Measurements from ENCODE around the gene TGM1.

TGM1 gene

GRCh38 chr14:24255931-24256711, 6.9 kb downstream of the TGM1 start:
- H3K4me3 ChIP-seq (ENCODE audit: low read depth, low read length), result no peak overlapping the region
- no peak overlapping the region for H3K4ac ChIP-seq (ENCODE audit: low read depth, low read length)
- no peak overlapping the region for H3K23ac ChIP-seq (ENCODE audit: low read length)
- no peak overlapping the region for H3K18ac ChIP-seq (ENCODE audit: low read length)
- no peak overlapping the region for H4K8ac ChIP-seq (ENCODE audit: low read depth, low read length)
- peaks cover 3 to 6% of the 10 kb centered on the region in 2 experiments for H3K4me1 ChIP-seq (ENCODE audit: control insufficient read depth in 1 of 2, insufficient read depth in 2 of 2, low read length in 2 of 2)
- no peak overlapping the region for H3K4me2 ChIP-seq (ENCODE audit: low read length)
- no peak overlapping the region for H3K27ac ChIP-seq (ENCODE audit: low read depth, low read length)
- peaks cover 3% of the 10 kb centered on the region for H3K79me1 ChIP-seq (ENCODE audit: low read length)
- H3K9me3 ChIP-seq (ENCODE audit: insufficient read depth, low read depth, low read length), result peaks cover 1% of the 10 kb centered on the region
- H2BK12ac ChIP-seq (ENCODE audit: low read length), result no peak overlapping the region
- no peak overlapping the region for H2AK5ac ChIP-seq (ENCODE audit: low read length)
- no peak overlapping the region for H4K91ac ChIP-seq (ENCODE audit: low read depth, low read length)
- no peak overlapping the region for H2AFZ ChIP-seq (ENCODE audit: insufficient read depth, low read length, poor library complexity)
- peaks cover 68 to 72% of the 10 kb centered on the region in 2 experiments for H3K36me3 ChIP-seq (ENCODE audit: control insufficient read depth in 1 of 2, insufficient read depth in 2 of 2, low read length in 2 of 2)
- no peak overlapping the region for H2BK120ac ChIP-seq (ENCODE audit: insufficient read depth, low read length, poor library complexity)
- H3K27me3 ChIP-seq (ENCODE audit: insufficient read depth, low read length), result no peaks in the 10 kb centered on the region
- H3K14ac ChIP-seq (ENCODE audit: low read length), result no peak overlapping the region
- H3K9ac ChIP-seq (ENCODE audit: low read length), result no peak overlapping the region
- no peak for DNase-seq
- WGBS (ENCODE audit: extremely low coverage, insufficient coverage, insufficient read length), result no CpG with 5 or more reads among the region's 12 CpGs
- no peak overlapping the region for H2BK5ac ChIP-seq (ENCODE audit: low read depth, low read length, poor library complexity)
- no peak overlapping the region for H4K12ac ChIP-seq (ENCODE audit: low read depth, low read length)
- no peaks in the 10 kb centered on the region for H3K79me2 ChIP-seq (ENCODE audit: control insufficient read depth, insufficient read depth, low read length, poor library complexity)

GRCh38 chr14:24255438-24255837, 7.5 kb downstream of the TGM1 start:
- no peak overlapping the region for H3K4me2 ChIP-seq (ENCODE audit: low read length)
- peaks cover 3 to 4% of the 10 kb centered on the region in 2 experiments for H3K4me1 ChIP-seq (ENCODE audit: control insufficient read depth in 1 of 2, insufficient read depth in 2 of 2, low read length in 2 of 2)
- no peak overlapping the region for H3K4me3 ChIP-seq (ENCODE audit: low read depth, low read length)
- H4K12ac ChIP-seq (ENCODE audit: low read depth, low read length), result no peak overlapping the region
- H2AK5ac ChIP-seq (ENCODE audit: low read length), result no peak overlapping the region
- H3K36me3 ChIP-seq (ENCODE audit: control insufficient read depth in 1 of 2, insufficient read depth in 2 of 2, low read length in 2 of 2), result peaks cover 65 to 70% of the 10 kb centered on the region in 2 experiments
- H3K23ac ChIP-seq (ENCODE audit: low read length), result no peak overlapping the region
- H2BK5ac ChIP-seq (ENCODE audit: low read depth, low read length, poor library complexity), result no peak overlapping the region
- H3K14ac ChIP-seq (ENCODE audit: low read length), result no peak overlapping the region
- peaks cover 3% of the 10 kb centered on the region for H3K79me1 ChIP-seq (ENCODE audit: low read length)
- no peak overlapping the region for H4K8ac ChIP-seq (ENCODE audit: low read depth, low read length)
- no peak overlapping the region for H3K9ac ChIP-seq (ENCODE audit: low read length)
- WGBS (ENCODE audit: extremely low coverage, insufficient coverage, insufficient read length), result no CpG with 5 or more reads among the region's 8 CpGs
- H3K79me2 ChIP-seq (ENCODE audit: control insufficient read depth, insufficient read depth, low read length, poor library complexity), result no peaks in the 10 kb centered on the region
- H2AFZ ChIP-seq (ENCODE audit: insufficient read depth, low read length, poor library complexity), result no peak overlapping the region
- no peak overlapping the region for H4K91ac ChIP-seq (ENCODE audit: low read depth, low read length)
- H3K9me3 ChIP-seq (ENCODE audit: insufficient read depth, low read depth, low read length), result peaks cover 1% of the 10 kb centered on the region
- no peak overlapping the region for H3K18ac ChIP-seq (ENCODE audit: low read length)
- no peak overlapping the region for H2BK120ac ChIP-seq (ENCODE audit: insufficient read depth, low read length, poor library complexity)
- H3K4ac ChIP-seq (ENCODE audit: low read depth, low read length), result no peak overlapping the region
- no peak overlapping the region for H2BK12ac ChIP-seq (ENCODE audit: low read length)
- no peaks in the 10 kb centered on the region for H3K27me3 ChIP-seq (ENCODE audit: insufficient read depth, low read length)
- no peak overlapping the region for H3K27ac ChIP-seq (ENCODE audit: low read depth, low read length)
- DNase-seq, result no peak

GRCh38 chr14:24254630-24255392, 8.2 kb downstream of the TGM1 start:
- no peak overlapping the region for H3K23ac ChIP-seq (ENCODE audit: low read length)
- peaks cover 3 to 4% of the 10 kb centered on the region in 2 experiments for H3K4me1 ChIP-seq (ENCODE audit: control insufficient read depth in 1 of 2, insufficient read depth in 2 of 2, low read length in 2 of 2)
- H4K12ac ChIP-seq (ENCODE audit: low read depth, low read length), result no peak overlapping the region
- H3K27me3 ChIP-seq (ENCODE audit: insufficient read depth, low read length), result no peaks in the 10 kb centered on the region
- peaks cover 1% of the 10 kb centered on the region for H3K9me3 ChIP-seq (ENCODE audit: insufficient read depth, low read depth, low read length)
- no peak overlapping the region for H2AFZ ChIP-seq (ENCODE audit: insufficient read depth, low read length, poor library complexity)
- H2AK5ac ChIP-seq (ENCODE audit: low read length), result no peak overlapping the region
- H3K79me2 ChIP-seq (ENCODE audit: control insufficient read depth, insufficient read depth, low read length, poor library complexity), result no peaks in the 10 kb centered on the region
- H2BK120ac ChIP-seq (ENCODE audit: insufficient read depth, low read length, poor library complexity), result no peak overlapping the region
- no CpG with 5 or more reads among the region's 19 CpGs for WGBS (ENCODE audit: extremely low coverage, insufficient coverage, insufficient read length)
- H3K27ac ChIP-seq (ENCODE audit: low read depth, low read length), result no peak overlapping the region
- peaks cover 3% of the 10 kb centered on the region for H3K79me1 ChIP-seq (ENCODE audit: low read length)
- H2BK5ac ChIP-seq (ENCODE audit: low read depth, low read length, poor library complexity), result no peak overlapping the region
- peaks cover 64 to 67% of the 10 kb centered on the region in 2 experiments for H3K36me3 ChIP-seq (ENCODE audit: control insufficient read depth in 1 of 2, insufficient read depth in 2 of 2, low read length in 2 of 2)
- no peak for DNase-seq
- H4K8ac ChIP-seq (ENCODE audit: low read depth, low read length), result no peak overlapping the region
- no peak overlapping the region for H3K4me2 ChIP-seq (ENCODE audit: low read length)
- no peak overlapping the region for H3K14ac ChIP-seq (ENCODE audit: low read length)
- H3K4ac ChIP-seq (ENCODE audit: low read depth, low read length), result no peak overlapping the region
- H3K18ac ChIP-seq (ENCODE audit: low read length), result no peak overlapping the region
- no peak overlapping the region for H4K91ac ChIP-seq (ENCODE audit: low read depth, low read length)
- H3K9ac ChIP-seq (ENCODE audit: low read length), result no peak overlapping the region
- no peak overlapping the region for H2BK12ac ChIP-seq (ENCODE audit: low read length)
- no peak overlapping the region for H3K4me3 ChIP-seq (ENCODE audit: low read depth, low read length)

- H3K4ac ChIP-seq (ENCODE audit: low read depth, low read length), result no peak overlapping the region
- peaks cover 64 to 70% of the 10 kb centered on the region in 2 experiments for H3K36me3 ChIP-seq (ENCODE audit: control insufficient read depth in 1 of 2, insufficient read depth in 2 of 2, low read length in 2 of 2)
- no peak overlapping the region for H3K23ac ChIP-seq (ENCODE audit: low read length)
Observed at GRCh38 chr14:24253936-24254335, 9.0 kb downstream of the TGM1 start.

More at GRCh38 chr14:24253936-24254335, 9.0 kb downstream of the TGM1 start:
- H4K91ac ChIP-seq (ENCODE audit: low read depth, low read length), result no peak overlapping the region
- no peak overlapping the region for H2BK5ac ChIP-seq (ENCODE audit: low read depth, low read length, poor library complexity)
- H3K9ac ChIP-seq (ENCODE audit: low read length), result no peak overlapping the region
- no peaks in the 10 kb centered on the region for H3K27me3 ChIP-seq (ENCODE audit: insufficient read depth, low read length)
- no peaks in the 10 kb centered on the region for H3K79me2 ChIP-seq (ENCODE audit: control insufficient read depth, insufficient read depth, low read length, poor library complexity)
- H3K18ac ChIP-seq (ENCODE audit: low read length), result no peak overlapping the region
- no peak overlapping the region for H2BK120ac ChIP-seq (ENCODE audit: insufficient read depth, low read length, poor library complexity)
- H3K79me1 ChIP-seq (ENCODE audit: low read length), result peaks cover 3% of the 10 kb centered on the region
- H2BK12ac ChIP-seq (ENCODE audit: low read length), result no peak overlapping the region
- H3K27ac ChIP-seq (ENCODE audit: low read depth, low read length), result no peak overlapping the region
- no peak overlapping the region for H4K8ac ChIP-seq (ENCODE audit: low read depth, low read length)
- H3K4me3 ChIP-seq (ENCODE audit: low read depth, low read length), result no peak overlapping the region
- no peak overlapping the region for H2AFZ ChIP-seq (ENCODE audit: insufficient read depth, low read length, poor library complexity)
- H3K14ac ChIP-seq (ENCODE audit: low read length), result no peak overlapping the region
- H3K9me3 ChIP-seq (ENCODE audit: insufficient read depth, low read depth, low read length), result peaks cover 1% of the 10 kb centered on the region
- H3K4me2 ChIP-seq (ENCODE audit: low read length), result no peak overlapping the region
- WGBS (ENCODE audit: extremely low coverage, insufficient coverage, insufficient read length), result no CpG with 5 or more reads among the region's 7 CpGs
- DNase-seq, result no peak
- no peak overlapping the region for H2AK5ac ChIP-seq (ENCODE audit: low read length)
- peaks cover 3 to 4% of the 10 kb centered on the region in 2 experiments for H3K4me1 ChIP-seq (ENCODE audit: control insufficient read depth in 1 of 2, insufficient read depth in 2 of 2, low read length in 2 of 2)
- H4K12ac ChIP-seq (ENCODE audit: low read depth, low read length), result no peak overlapping the region

All from trophoblast cell (in vitro differentiated cells and primary cell).